ENCODE results near the gene PIGN.
"Not testable (repeated sequence)": the region's sequence is repeated elsewhere in the genome, so short reads cannot be mapped to it uniquely, and the experiment has no call there.

PIGN gene

GRCh38 chr18:62054929-62055498 is 131.8 kb downstream of the PIGN start:
- DNase-seq, result no peak

GRCh38 chr18:62048279-62048678 is 138.6 kb downstream of the PIGN start:
- no peak for DNase-seq

GRCh38 chr18:62045316-62045715 is 141.5 kb downstream of the PIGN start:
- no peak for DNase-seq

- DNase-seq, result no peak
Observed at GRCh38 chr18:62044490-62045000, 142.3 kb downstream of the PIGN start.

GRCh38 chr18:62037989-62038778 is 148.7 kb downstream of the PIGN start:
- no peak for DNase-seq

GRCh38 chr18:62037012-62037742 is 149.7 kb downstream of the PIGN start:
- no peak for DNase-seq

GRCh38 chr18:62034286-62034685 is 152.6 kb downstream of the PIGN start:
- not testable (repeated sequence) for DNase-seq

GRCh38 chr18:62033756-62034155 is 153.1 kb downstream of the PIGN start:
- DNase-seq, result no peak

- no peak for DNase-seq
Observed at GRCh38 chr18:62033207-62033606, 153.6 kb downstream of the PIGN start.

GRCh38 chr18:62030091-62030985 is 156.5 kb downstream of the PIGN start:
- DNase-seq, result peak; percentile 54

GRCh38 chr18:62028715-62029114 is 158.1 kb downstream of the PIGN start:
- no peak for DNase-seq

- DNase-seq, result no peak
Observed at GRCh38 chr18:62027914-62028520, 158.8 kb downstream of the PIGN start.

- no peak for DNase-seq
Observed at GRCh38 chr18:62026586-62026985, 160.3 kb downstream of the PIGN start.

- DNase-seq, result no peak
Observed at GRCh38 chr18:62024983-62025382, 161.9 kb downstream of the PIGN start.

GRCh38 chr18:62023536-62023935 is 163.3 kb downstream of the PIGN start:
- no peak for DNase-seq

- no peak for DNase-seq
Observed at GRCh38 chr18:62018759-62019041, 168.2 kb downstream of the PIGN start.

GRCh38 chr18:62018034-62018758 is 168.7 kb downstream of the PIGN start:
- DNase-seq, result peak; percentile 73

- DNase-seq, result no peak
Observed at GRCh38 chr18:62017618-62018017, 169.2 kb downstream of the PIGN start.

GRCh38 chr18:62011416-62011815 is 175.4 kb downstream of the PIGN start:
- no peak for DNase-seq

GRCh38 chr18:62009521-62009920 is 177.3 kb downstream of the PIGN start:
- no peak for DNase-seq

GRCh38 chr18:62001396-62001795 is 185.5 kb downstream of the PIGN start:
- DNase-seq, result no peak

- DNase-seq, result peak; percentile 89
Observed at GRCh38 chr18:61998957-61999356, 187.9 kb downstream of the PIGN start.
